HepG2 (cell line): ENCODE measurements around the gene ZNFX1. TPM values are rescaled to one million over a fixed set of nuclear protein-coding genes. Genes with fewer than 3 reads are reported as not detected.

Experiments used
- AGO2 ChIP-seq: fragments of 200-400 bp; formaldehyde crosslinking; optimal IDR thresholded peaks from 2 replicates; pipeline ENCODE3; 2017; ENCODE audit warnings: mild to moderate bottlenecking, low read depth, low read length, moderate library complexity
- CREBL2 ChIP-seq: sonication (generic); formaldehyde crosslinking; IDR thresholded peaks from 2 replicates; pipeline ENCODE4 v1.8.1; 2023; ENCODE audit warnings: missing genetic modification reagents, mild to moderate bottlenecking, borderline replicate concordance
- ELF3 ChIP-seq: IDR thresholded peaks from 2 replicates; pipeline ENCODE4 v1.6.1; 2016; ENCODE audit warnings: missing genetic modification reagents, missing compliant biosample characterization
- MAFG ChIP-seq: sonication (generic); formaldehyde crosslinking; IDR thresholded peaks from 2 replicates; pipeline ENCODE4 v1.5.1; 2020; ENCODE audit warnings: mild to moderate bottlenecking, missing genetic modification reagents
- MEIS1 ChIP-seq: sonication (generic); formaldehyde crosslinking; IDR thresholded peaks from 2 replicates; pipeline ENCODE4 v1.9.0; 2021; ENCODE audit warnings: mild to moderate bottlenecking, missing genetic modification reagents, moderate library complexity, borderline replicate concordance
- MNT ChIP-seq: fragments of 450-650 bp; IDR thresholded peaks from 2 replicates; pipeline ENCODE4 v1.6.1; 2016
- NONO ChIP-seq, 2 experiments: fragments of 450-650 bp in 1 of 2; sonication (generic) in 1 of 2; formaldehyde crosslinking in 1 of 2; IDR thresholded peaks in 1 of 2; conservative IDR thresholded peaks in 1 of 2; 2 replicates each; pipeline versions ENCODE4 v1.6.1 to v1.8.0; 2017 to 2022; ENCODE audit warnings: mild to moderate bottlenecking in 1 of 2, missing genetic modification reagents in 1 of 2, moderate library complexity in 1 of 2
- PHF8 ChIP-seq: sonication (generic); formaldehyde crosslinking; IDR thresholded peaks from 2 replicates; pipeline ENCODE4 v1.5.0; 2020; ENCODE audit warnings: missing genetic modification reagents
- POLR2G ChIP-seq: fragments of 200-400 bp; formaldehyde crosslinking; IDR thresholded peaks from 2 replicates; pipeline ENCODE4 v1.6.1; 2018; ENCODE audit warnings: mild to moderate bottlenecking, low read depth, low read length, moderate library complexity
- RARA ChIP-seq: IDR thresholded peaks from 2 replicates; pipeline ENCODE4 v1.6.1; 2016; ENCODE audit warnings: missing genetic modification reagents, missing compliant biosample characterization
- SOX13 ChIP-seq, 3 experiments: fragments of 450-650 bp in 1 of 3; sonication (generic) in 1 of 3; formaldehyde crosslinking in 1 of 3; IDR thresholded peaks in 2 of 3; conservative IDR thresholded peaks in 1 of 3; 2 replicates each; pipeline versions ENCODE4 v1.5.0 to v1.6.1; 2016 to 2020; ENCODE audit warnings: antibody characterized with exemption in 1 of 3, mild to moderate bottlenecking in 1 of 3, missing compliant biosample characterization in 1 of 3, missing genetic modification reagents in 1 of 3, moderate library complexity in 1 of 3
- SYNCRIP ChIP-seq: fragments of 200-400 bp; formaldehyde crosslinking; IDR thresholded peaks from 2 replicates; pipeline ENCODE4 v1.6.1; 2018; ENCODE audit warnings: mild to moderate bottlenecking, low read depth, low read length; ENCODE audit not compliant: insufficient read depth
- ZBTB10 ChIP-seq: sonication (generic); formaldehyde crosslinking; IDR thresholded peaks from 2 replicates; pipeline ENCODE4 v1.4.0; 2020; ENCODE audit warnings: missing genetic modification reagents, borderline replicate concordance
- ZFP90 ChIP-seq: sonication (generic); formaldehyde crosslinking; IDR thresholded peaks from 2 replicates; pipeline ENCODE4 v1.8.0; 2022; ENCODE audit warnings: missing genetic modification reagents, mild to moderate bottlenecking, inconsistent platforms, borderline replicate concordance
- ZIK1 ChIP-seq: sonication (generic); formaldehyde crosslinking; IDR thresholded peaks from 2 replicates; pipeline ENCODE4 v1.5.0; 2020; ENCODE audit warnings: mild to moderate bottlenecking, low read depth, missing genetic modification reagents, borderline replicate concordance
- ZKSCAN8 ChIP-seq: IDR thresholded peaks from 2 replicates; pipeline ENCODE4 v1.6.1; 2016; ENCODE audit warnings: borderline replicate concordance, missing genetic modification reagents, missing compliant biosample characterization
- ZNF17 ChIP-seq: sonication (generic); formaldehyde crosslinking; IDR thresholded peaks from 2 replicates; pipeline ENCODE4 v1.5.0; 2020; ENCODE audit warnings: mild to moderate bottlenecking, missing genetic modification reagents
- ZNF343 ChIP-seq: sonication (generic); formaldehyde crosslinking; IDR thresholded peaks from 2 replicates; pipeline ENCODE4 v1.4.0; 2020; ENCODE audit warnings: mild to moderate bottlenecking, missing genetic modification reagents
- ZSCAN12 ChIP-seq: sonication (generic); formaldehyde crosslinking; IDR thresholded peaks from 2 replicates; pipeline ENCODE4 v1.9.0; 2021; ENCODE audit warnings: mild to moderate bottlenecking, missing genetic modification reagents
- polyA plus RNA-seq, 8 experiments: library from polyadenylated mRNA; depleted of rRNA in 3 of 8; stranded (reverse) in 7 of 8; unstranded in 1 of 8; fragments of >200 nt; fragmentation: Illumina TruSeq in 4 of 8; extraction: Trizol in 4 of 8; gene quantifications; 2 replicates each; pipeline versions ENCODE4 v1.2.1 to v1.2.3, GENCODE V29; 2011 to 2016; ENCODE audit warnings: low read depth in 4 of 8, missing spikeins in 1 of 8, mixed read lengths in 1 of 8; ENCODE audit not compliant: insufficient read depth in 1 of 8
- total RNA-seq, 5 experiments: library from RNA; depleted of rRNA; stranded (reverse); fragments of >200 nt; fragmentation: Illumina TruSeq; extraction: Trizol; gene quantifications; 2 replicates each; pipeline ENCODE4 v1.2.3, GENCODE V29; 2016; ENCODE audit warnings: low read depth in 1 of 5
- TF ChIP-seq, protein P1 (sequence below): sonication (generic); formaldehyde crosslinking; IDR thresholded peaks from 2 replicates; pipeline ENCODE4 v1.8.1; 2023; ENCODE audit warnings: mild to moderate bottlenecking, missing genetic modification reagents
- TF ChIP-seq, protein P2 (sequence below): sonication (generic); formaldehyde crosslinking; IDR thresholded peaks from 2 replicates; pipeline ENCODE4 v1.8.1; 2022; ENCODE audit warnings: mild to moderate bottlenecking, missing genetic modification reagents

Gene ZNFX1
- total and polyA plus RNA-seq, 2 of the 13 experiments (the other 11 are each of a cell fraction or from before 2014, with no cell fraction given), result 2.9 to 11.1 TPM

- TF ChIP-seq MAFG (CRISPR knock-in tag) (0 out of 2 replicates have a peak, but pooled peaks have one; percentile 58), CREBL2 (CRISPR knock-in tag) (0 out of 2 replicates have a peak, but pooled peaks have one; percentile 25), ZIK1 (CRISPR knock-in tag) (no peak), MEIS1 (no peak), NONO (IDR thresholded peaks at IDR 0.05) (no peak), NONO (CRISPR knock-in tag; conservative IDR thresholded peaks at IDR 0.05) (peak; percentile 45; the same call in 1 of the 2 replicates), ZBTB10 (CRISPR knock-in tag) (0 out of 2 replicates have a peak, but pooled peaks have one; percentile 71), RARA (CRISPR knock-in tag) (no peak), SOX13 (IDR thresholded peaks at IDR 0.05) (0 out of 2 replicates have a peak, but pooled peaks have one; percentile 7), SOX13 (CRISPR knock-in tag; conservative IDR thresholded peaks at IDR 0.05 in 1 of 2, IDR thresholded peaks at IDR 0.05 in 1 of 2) (0 out of 4 replicates have a peak, but pooled peaks have one; percentile 13 to 21), ZSCAN12 (CRISPR knock-in tag) (0 out of 2 replicates have a peak, but pooled peaks have one; percentile 21), ZNF17 (CRISPR knock-in tag) (no peak), MNT (no peak), ZNF343 (no peak), AGO2 (peak; percentile 57), ZFP90 (no peak), POLR2G (peak; percentile 5), ZKSCAN8 (peak; percentile 33; the same call in 1 of the 2 replicates), SYNCRIP (no peak), ELF3 (no peak; the same call in 1 of the 2 replicates), PHF8 (CRISPR knock-in tag) (0 out of 2 replicates have a peak, but pooled peaks have one; percentile 26)
- TF ChIP-seq, protein P1, sequence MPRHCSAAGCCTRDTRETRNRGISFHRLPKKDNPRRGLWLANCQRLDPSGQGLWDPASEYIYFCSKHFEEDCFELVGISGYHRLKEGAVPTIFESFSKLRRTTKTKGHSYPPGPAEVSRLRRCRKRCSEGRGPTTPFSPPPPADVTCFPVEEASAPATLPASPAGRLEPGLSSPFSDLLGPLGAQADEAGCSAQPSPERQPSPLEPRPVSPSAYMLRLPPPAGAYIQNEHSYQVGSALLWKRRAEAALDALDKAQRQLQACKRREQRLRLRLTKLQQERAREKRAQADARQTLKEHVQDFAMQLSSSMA (CRISPR knock-in tag), result no peak
- TF ChIP-seq, protein P2, sequence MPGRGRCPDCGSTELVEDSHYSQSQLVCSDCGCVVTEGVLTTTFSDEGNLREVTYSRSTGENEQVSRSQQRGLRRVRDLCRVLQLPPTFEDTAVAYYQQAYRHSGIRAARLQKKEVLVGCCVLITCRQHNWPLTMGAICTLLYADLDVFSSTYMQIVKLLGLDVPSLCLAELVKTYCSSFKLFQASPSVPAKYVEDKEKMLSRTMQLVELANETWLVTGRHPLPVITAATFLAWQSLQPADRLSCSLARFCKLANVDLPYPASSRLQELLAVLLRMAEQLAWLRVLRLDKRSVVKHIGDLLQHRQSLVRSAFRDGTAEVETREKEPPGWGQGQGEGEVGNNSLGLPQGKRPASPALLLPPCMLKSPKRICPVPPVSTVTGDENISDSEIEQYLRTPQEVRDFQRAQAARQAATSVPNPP (CRISPR knock-in tag), result no peak
These were observed 2.0 kb upstream of the ZNFX1 start (continued) for GRCh38 chr20:49279677-49280462.
